GM19035 (cell line): ENCODE measurements around the gene ACAA2.

ENCODE experiments used
- ATAC-seq: cut with Tn5 transposase; IDR thresholded peaks from one replicate; pipeline ENCODE4 v1.9.1; 2021; ENCODE audit not compliant: unreplicated experiment

ACAA2 gene

DNA sequence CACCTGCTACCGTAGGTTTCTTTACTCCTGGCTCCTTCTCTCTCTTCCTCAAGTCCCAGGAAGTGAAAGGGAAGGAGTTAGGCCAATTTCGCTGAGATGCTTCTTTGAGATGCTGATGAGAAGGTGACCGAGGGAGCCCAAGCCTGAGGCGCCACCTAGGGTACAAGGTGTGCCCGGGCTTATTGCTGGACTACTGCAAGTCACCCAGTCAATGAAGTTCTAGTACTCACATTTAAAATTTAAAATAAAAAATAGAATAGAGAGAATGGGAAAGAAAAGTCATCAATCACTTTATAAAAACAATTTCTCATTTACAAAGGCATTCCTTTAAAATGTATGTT, 45.3 kb downstream of the ACAA2 start:
- no peak for ATAC-seq

DNA sequence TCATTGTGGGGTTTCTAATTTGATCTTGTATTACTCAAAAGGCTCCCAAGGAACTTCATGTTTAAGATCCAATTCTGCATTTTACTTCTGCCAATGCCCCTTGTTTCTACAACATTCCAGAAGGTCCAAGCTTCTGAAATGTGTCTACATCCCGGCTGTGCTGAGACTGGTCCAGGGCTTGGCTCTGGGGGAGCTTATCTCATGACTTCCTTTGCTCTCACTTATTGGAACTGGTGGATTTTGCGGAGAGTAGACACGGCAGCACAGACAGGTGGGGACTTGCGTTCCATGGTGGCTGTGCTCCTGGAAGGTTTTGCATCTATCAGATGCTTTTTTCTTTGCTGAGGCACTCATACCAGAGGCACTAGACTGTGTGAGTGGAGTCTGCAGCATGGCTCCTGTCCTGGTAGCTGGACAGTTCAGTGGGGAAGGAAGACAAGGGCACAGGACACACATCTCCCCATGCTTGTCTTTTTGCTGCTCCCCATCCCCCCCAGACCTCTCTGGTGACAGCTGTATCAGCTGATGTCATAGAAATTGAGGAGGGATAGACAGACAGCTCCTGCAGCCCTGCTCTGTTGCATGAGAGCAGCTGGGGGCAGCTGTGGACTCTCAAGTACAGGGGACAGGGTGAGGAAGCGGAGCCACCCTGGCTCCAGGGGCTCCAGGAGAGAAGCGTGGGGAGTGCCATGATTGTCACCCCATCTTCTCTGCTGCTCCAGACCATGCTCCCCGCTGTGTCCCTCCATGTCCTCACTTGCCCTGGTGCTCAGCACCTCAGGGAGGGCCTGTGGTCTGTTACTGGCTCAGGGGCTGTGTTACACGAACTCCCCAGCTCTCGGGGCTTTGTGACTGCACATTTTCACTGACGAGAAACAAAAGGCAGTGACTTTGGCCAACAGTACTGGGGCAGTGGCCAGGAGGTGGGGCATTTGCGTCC, 46.0 kb downstream of the ACAA2 start:
- ATAC-seq, result no peak

DNA sequence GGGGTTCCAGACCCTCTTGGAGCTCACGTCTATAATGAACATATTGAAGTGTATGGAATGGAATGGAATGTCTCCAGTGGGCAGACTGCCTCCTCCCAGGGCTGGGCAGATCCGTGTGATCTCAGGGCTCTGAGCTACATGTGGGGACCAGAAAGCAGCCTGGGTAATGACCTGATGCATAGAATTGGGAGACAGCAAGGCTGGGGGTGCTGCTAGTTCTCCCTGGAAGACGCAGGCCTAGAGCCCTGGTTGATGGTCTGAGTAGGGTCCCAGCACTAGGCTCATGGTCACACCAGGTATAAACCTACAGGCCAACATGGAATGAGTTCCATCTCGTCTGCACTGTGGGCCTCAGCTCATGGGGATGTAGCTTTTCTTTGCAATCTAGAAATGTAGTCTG, 46.7 kb downstream of the ACAA2 start:
- ATAC-seq, result no peak

DNA sequence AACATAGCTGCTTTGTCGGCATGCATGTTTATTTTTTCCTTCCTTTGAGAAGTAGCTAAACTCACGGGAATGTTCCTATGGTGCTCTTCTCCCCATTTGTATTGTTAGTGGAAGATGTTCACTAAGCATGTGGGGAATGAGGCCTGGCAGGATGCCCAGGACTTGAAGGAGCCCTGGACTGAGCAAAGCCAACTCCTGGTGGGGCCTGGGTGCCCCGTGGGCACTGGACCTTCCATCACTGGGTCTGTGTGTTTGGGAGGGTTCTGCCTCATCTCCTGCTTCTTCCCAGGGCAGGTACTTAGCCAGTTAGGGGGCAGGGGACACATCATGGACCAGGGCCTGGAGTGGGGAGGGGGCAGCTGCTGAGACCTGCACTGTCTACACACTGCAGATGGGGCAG, 49.3 kb downstream of the ACAA2 start:
- ATAC-seq, result no peak

DNA sequence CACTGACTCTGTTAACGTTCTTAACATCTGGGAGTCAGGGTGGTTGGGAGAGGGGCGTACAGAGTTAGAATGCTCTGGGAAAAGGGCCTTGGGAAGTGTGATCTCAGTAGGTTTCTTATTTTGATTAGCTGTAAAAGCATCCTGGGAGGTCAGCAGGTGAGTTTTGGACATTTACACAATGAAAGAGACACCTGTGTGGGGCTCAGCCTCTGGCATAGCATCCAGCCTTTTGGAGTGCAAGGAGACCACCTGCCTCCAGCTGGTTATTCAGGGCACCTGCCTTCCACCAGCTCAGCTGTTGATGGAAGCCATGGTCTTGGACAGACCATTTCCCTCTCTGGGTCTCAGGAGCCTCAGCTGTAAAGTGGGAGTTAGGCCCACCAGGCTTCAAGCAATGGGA, 49.7 kb downstream of the ACAA2 start:
- ATAC-seq, result no peak

DNA sequence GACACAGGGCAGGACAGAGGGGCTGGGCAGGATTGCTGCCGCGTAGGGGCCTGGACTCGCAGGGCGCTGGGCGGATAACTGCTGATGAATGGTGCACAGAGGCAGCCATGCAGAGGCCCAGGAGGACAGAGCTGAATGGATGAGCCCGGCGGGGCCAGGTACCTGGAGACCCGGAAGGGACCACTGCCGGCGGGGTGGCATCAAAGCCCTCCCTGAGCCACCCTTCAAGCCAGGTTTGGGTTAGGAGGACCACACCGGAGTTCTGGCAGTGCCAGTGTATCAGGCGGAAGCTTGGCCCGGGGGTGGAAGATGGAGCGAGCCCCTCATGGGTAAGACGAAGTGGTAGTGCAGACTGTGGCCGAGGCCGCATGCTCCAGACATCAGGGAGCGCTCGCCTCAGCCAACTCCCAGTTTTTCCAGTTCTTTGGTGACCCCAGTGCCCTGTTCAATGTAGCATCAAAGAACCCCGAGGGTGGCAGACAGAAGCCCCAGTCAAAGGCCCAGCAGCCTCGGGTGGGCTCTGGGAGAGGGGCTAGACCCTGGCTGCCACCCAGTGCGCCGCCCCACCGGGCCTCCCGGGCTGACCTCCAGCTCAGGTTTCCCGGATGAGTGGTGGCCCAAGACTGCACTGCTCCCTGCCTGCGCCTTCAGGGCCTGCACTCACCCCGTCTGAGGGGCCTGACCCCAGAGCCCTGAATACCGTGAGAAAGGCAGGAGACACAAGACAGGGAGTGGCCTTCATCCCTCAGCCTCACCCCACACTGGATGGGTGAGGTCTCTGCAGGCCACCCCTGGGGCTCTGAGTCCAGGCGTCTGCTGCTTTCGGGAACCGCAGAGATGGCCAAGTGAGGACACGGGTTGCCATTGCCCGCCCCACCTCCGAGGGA, 50.9 kb downstream of the ACAA2 start:
- no peak for ATAC-seq

DNA sequence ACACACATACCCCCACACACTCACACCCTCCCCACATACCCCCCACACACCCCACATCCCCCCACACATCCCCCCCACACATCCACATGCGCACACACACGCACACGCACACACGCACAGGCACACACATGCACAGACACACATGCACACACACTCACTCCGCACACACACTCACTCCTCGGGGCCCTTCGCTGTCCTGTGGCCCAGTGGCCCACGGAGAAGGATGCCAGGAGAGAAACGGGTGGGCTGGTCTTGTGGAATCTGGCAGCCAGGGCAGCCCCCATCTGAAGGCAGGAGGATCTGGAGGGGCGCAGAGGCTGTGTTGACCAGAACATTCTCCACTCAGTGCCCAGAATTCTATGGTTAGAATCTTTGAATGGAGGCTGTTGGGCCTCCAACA, 51.6 kb downstream of the ACAA2 start:
- ATAC-seq, result no peak

DNA sequence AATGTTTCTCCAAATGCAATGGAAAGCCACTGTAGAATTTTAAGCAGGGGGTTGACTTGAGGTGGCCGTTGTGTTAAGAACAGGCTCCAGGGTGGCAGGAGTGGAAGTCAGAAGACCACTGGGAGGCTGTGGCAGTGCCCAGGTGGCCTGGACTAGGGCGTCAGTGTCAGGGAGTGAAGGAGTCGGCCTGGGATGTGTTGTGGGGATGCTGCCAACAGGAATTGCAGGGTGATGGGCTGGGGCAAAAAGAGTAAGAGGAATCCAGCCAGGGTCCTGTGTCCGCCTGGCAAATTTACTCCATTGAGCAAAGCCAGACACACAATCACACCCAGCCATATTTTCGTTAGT, 55.1 kb downstream of the ACAA2 start:
- no peak for ATAC-seq

DNA sequence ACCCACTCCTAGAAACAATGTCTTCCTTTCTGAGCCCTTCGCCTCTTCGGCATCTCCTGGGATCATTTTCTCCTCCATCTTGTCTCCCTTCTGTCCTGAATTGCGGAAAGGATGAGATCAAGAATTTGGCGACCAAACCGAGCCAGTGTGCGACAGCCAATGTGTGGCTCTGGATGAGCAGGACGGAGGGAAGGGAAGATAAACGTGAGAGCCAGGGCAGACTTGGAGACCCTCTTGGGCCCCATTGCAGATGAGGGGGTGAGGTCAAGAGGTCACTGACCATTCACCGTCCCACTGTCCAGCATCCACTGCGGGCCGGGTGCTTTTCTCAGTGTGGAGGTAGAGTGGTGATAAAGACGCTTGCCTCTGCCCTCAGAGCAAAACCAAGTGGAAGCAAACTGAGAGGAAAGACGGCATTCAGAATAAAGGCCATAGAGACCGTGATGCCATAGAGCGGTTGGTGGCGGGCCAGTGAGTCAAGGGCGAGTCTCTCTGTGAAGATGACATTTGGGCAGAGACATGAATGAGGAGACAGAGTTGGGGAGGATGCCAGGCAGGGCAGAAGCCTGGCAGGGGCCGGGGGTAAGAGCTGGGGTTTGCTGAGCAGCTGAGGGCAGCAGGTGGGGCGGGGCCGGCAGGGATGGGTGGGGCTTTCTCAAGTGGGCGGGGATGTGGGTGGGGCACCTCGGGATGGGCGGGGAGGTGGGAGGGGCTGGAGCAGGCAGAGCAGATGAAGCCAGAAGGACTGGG, 55.6 kb downstream of the ACAA2 start:
- ATAC-seq, result no peak

DNA sequence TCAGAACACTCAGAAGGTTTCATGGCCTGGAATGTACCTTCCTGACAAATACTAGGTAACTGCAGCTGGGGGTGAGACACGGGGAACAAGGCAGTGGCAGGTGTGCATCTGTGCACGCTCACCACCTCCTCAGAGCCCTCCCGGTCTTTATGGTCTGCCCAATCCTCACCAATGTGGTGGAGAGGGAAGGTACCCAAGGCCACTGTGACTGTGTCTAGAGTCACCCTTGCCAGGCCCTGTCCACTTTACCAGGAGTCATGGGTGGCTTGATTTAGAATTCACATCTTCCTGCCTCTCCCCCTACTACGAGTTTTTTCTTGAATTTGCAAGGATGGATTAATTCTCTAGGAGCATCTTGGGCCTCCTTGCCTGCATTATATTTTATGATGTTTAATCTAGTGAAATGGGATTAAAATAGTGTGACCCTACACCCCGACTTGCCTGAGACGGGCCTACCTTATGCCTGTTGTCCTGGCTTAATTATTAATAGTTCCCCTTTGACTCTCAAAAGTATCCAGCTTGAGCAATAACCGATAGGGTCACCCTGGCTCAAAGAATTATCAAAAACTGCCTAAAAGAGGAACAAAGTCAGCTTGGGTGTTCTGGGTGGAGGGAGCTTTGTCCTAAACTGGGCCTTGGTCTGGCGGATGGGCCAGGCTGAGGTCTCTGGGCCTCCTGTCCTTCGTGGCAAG, 56.5 kb downstream of the ACAA2 start:
- ATAC-seq, result no peak

DNA sequence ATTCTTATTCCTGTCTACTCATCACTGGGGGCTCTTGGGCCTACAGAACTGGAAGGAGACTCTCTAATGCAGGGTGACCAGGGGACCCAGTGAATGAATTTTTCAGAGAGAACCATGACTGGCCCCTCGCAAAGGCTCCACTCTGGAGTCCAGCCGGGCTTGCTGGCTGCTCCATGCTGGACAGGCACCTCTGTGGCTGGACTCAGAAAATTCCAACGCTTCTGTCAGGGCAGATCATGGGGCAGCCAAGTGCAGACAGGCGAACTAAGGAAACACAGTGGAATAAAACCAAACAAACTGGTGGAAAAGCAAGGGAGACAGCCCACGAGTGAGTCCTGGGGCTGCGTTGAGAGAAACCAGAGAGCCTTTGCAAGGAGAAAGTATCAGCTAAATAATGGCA, 57.2 kb downstream of the ACAA2 start:
- no peak for ATAC-seq

DNA sequence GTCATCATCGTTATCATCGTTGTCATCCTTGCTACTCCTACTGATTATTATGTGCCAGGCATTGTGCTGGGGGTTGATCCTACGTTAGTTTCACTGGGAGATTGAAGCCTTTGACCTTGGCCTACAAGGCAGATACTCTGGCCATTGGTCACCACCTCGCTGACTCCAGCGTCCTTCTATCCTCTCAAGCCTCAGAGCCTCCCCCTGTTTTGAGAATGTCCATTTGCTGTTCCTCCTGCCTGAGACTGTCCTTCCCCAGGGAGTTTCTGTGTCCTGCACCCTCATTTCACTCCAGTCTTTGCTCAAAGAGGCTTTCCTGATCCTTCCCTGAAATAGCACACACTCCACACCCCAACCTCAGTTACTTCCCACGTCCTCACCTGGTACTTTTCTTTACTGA, 57.8 kb downstream of the ACAA2 start:
- no peak for ATAC-seq

DNA sequence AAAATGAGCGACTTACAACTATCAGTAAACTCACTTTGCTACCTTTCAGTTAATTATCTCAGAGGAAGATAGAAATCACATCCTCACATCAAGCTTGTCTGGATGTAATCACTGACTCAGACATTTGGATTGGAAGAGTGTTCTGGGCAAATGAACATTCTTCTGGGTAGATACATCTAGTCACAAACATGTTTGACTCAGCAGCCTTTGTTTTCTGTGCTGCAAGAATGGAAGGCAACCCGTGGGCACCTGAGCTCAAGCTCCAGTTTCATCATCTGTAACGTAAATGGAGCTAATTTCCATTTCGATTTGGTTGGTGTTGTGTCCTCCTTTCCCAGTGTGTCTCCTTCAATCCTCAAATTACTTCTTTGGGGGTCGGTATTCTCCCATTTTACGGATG, 58.5 kb downstream of the ACAA2 start:
- ATAC-seq, result no peak

DNA sequence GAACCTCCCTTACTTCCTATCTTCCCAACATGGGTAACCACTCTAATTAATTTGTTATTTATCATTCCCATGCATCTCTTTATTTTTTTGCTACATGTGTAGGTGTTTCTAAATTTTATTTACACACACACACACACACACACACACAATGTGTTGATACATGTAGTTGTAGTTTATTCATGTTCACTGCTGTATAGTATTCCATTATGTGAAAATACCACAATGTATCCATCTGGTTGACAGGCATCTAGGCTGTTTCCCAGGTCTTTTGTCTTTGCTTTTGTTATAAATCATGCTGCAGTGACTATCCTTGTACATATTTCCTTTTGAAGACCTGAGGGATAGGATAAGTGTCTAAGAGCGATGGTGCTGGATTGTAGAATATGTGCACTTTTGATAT, 59.7 kb downstream of the ACAA2 start:
- ATAC-seq, result no peak

DNA sequence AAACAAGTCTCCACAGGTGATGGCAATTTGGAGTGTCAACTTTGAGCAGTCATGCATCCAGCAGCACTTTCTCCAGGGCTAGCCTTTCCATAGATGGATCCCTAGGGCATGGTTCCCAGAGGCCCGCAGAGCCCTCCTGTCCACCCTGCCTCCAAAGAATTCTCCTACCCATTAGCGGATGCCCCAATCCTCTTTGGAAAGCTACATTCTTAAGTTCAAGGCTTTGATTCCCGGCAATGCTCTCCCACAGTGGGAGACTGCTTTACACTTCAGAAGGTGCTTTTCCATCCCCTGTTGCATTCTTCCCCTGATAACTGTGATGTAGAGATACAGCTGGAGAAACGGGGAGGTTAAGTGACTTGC, 61.3 kb downstream of the ACAA2 start:
- no peak for ATAC-seq

DNA sequence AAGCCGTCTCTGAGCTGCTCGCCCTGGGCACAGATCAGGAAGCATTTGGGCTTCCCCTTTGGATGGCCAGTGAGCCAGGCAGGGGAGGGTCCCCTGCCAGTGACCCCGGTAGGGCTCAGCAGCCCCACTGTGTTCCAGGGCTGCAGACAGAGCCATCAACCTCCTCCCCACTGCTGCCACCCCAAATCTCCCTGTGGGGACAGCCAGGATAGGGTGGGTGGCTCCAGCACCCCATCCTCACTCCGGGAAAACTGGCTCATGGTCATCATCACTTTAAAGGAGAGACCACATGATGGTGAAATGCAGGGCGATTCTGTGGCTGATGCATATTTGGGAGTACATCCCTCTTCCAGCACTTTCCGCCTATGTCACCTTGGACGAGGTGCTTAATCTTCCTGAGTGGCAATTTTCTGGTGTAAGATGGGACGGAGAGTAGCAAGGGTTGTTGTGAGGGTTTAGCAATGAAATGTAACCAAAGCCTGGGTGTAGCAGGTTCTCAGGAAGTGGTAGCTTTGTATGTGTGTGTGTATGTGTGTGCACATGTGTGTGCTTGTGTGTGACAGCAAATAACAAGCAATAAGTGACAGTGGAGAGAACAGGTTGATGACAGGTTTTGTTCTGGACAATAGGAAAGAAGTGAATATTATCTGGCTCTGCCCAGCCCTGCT, 61.8 kb downstream of the ACAA2 start:
- ATAC-seq, result no peak

DNA sequence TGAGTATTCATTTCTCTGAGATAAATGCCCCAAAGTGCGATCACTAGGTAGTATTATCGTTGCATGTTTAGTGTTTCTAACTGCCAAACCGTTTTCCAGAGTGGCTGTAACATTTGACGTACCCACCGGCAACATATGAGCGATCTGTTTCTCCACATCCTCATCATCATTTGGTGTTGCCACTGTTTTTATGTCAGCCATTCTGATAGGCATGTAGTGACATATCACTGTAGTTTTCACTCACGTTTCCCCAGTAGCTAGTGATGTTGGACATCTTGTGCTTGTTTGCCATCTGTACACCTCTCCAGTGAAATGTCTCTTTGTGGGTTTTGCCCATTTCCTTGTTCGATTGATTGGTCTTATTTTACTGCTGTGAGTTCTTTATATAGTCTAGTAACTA, 63.8 kb downstream of the ACAA2 start:
- ATAC-seq, result no peak

DNA sequence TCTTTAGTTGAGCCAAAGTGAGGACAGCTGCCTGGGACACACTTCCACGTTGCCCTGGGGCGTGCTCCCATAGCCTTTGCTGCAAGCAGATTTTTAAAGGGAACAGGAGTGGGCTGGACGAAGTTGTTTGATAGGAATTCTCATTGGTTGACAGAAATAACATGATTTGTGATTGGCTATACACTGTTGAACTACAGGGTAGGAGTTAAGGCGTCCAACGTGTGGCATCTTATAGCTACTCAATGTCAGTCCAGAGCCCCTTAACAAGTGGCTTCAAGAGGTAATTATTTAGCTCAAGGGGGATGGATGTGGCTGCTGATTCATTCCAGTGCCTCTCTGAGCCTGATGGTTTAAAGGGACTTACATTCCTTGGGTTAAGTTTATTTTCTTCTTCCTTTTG, 65.5 kb downstream of the ACAA2 start:
- no peak for ATAC-seq

DNA sequence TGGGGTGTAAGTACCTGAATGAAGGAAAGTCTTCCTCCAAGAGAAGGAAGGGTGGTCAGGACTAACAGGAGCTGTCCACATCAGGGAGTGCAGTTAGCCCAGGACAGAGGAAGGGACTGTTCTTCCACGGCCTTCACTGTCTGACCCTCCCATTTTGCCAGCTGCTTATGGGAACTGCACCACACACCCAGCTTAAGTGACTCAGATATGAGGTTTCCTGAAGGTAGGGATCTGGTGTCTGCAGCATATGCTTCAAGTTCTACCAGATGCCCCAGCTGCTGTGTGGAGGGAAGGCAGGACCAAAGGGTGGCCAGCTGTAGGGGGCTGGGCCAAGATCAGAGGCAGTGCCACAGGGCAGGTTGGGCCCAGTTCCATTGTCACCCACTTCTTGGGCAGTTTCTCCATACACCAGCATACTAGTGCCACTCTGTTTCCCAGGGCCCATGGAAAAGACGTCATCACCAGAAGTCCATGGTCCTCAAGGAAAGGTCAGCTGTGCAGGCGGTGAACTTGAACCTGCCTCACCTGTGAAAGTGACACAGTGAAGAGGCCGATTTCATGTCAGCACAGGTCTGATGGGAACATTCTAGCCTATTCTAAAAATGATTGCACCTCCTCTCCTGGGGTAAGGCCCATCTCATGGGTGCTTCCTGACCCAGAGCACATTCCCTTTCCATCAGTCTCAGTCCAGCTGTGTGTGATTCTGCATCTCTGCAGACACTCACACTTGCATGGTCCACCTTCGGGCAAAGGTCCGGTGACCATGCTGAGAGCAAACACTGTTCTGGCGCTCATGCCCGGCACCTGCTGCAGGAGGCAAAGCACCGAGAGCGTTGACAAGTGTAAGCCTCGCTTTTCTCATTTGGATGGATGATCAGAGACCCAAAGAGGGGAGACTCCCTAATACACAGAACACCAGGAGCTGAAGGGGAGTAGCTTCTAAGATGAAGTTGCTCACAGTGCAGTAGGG, 68.0 kb downstream of the ACAA2 start:
- ATAC-seq, result no peak
